Measurements from ENCODE around the gene CD8B2. TPM values are rescaled to one million over a fixed set of nuclear protein-coding genes. Genes with fewer than 3 reads are reported as not detected.

The CD8B2 gene
- total and polyA plus RNA-seq, 2 experiments from 2014 or later = not detected

- Histone ChIP-seq H3K27ac (no peak overlapping the region), H3K4me3 (no peak overlapping the region), H3K36me3 (no peaks in the 10 kb centered on the region), H3K27me3 (peaks cover 17% of the 10 kb centered on the region), H3K4me1 (ENCODE audit: low read depth) (no peaks in the 10 kb centered on the region), H3K9me3 (ENCODE audit: low read depth) (no peaks in the 10 kb centered on the region)
- peak; percentile 60 to 80 for DNase-seq (ENCODE audit: low read depth in 1 of 2, low spot score in 1 of 2)
- peak; percentile 94 for TF ChIP-seq CTCF (IDR thresholded peaks at IDR 0.05; ENCODE audit: low read depth, low read length)
Measured at GRCh38 chr2:106542746-106543359, 55.7 kb downstream of the CD8B2 start.

- Histone ChIP-seq H3K9me3 (ENCODE audit: low read depth) (no peaks in the 10 kb centered on the region), H3K4me1 (ENCODE audit: low read depth) (no peaks in the 10 kb centered on the region)
- DNase-seq (ENCODE audit: low read depth in 1 of 2, low spot score in 1 of 2) = no peak
Measured at GRCh38 chr2:106545007-106545406, 57.8 kb downstream of the CD8B2 start.

GRCh38 chr2:106546391-106546990 is 59.3 kb downstream of the CD8B2 start:
- Histone ChIP-seq H3K4me3 (no peak overlapping the region), H3K9me3 (ENCODE audit: low read depth) (no peaks in the 10 kb centered on the region), H3K27ac (no peak overlapping the region), H3K4me1 (ENCODE audit: low read depth) (no peaks in the 10 kb centered on the region), H3K27me3 (peaks cover 17% of the 10 kb centered on the region), H3K36me3 (no peaks in the 10 kb centered on the region)
- no peak for TF ChIP-seq CTCF (IDR thresholded peaks at IDR 0.05; ENCODE audit: low read depth, low read length)
- no peak for DNase-seq (ENCODE audit: low read depth in 1 of 2, low spot score in 1 of 2)

More at GRCh38 chr2:106545007-106545406, 57.8 kb downstream of the CD8B2 start:
- H3K4me3 ChIP-seq = no peak overlapping the region
- H3K27me3 ChIP-seq = peaks cover 17% of the 10 kb centered on the region
- no peak for TF ChIP-seq CTCF (IDR thresholded peaks at IDR 0.05; ENCODE audit: low read depth, low read length)
- H3K36me3 ChIP-seq = no peaks in the 10 kb centered on the region
- no peak overlapping the region for H3K27ac ChIP-seq

- H3K27ac ChIP-seq = no peak overlapping the region
- no peaks in the 10 kb centered on the region for H3K36me3 ChIP-seq
- no peak for TF ChIP-seq CTCF (IDR thresholded peaks at IDR 0.05; ENCODE audit: low read depth, low read length)
- no peaks in the 10 kb centered on the region for H3K9me3 ChIP-seq (ENCODE audit: low read depth)
- no peaks in the 10 kb centered on the region for H3K4me1 ChIP-seq (ENCODE audit: low read depth)
- H3K4me3 ChIP-seq = no peak overlapping the region
- DNase-seq (ENCODE audit: low read depth in 1 of 2, low spot score in 1 of 2) = peak in 1 of 2 donors; percentile 40
- peaks cover 17% of the 10 kb centered on the region for H3K27me3 ChIP-seq
Measured at GRCh38 chr2:106547164-106547903, 60.2 kb downstream of the CD8B2 start.

GRCh38 chr2:106551417-106552130 is 64.4 kb downstream of the CD8B2 start:
- no peaks in the 10 kb centered on the region for H3K4me1 ChIP-seq (ENCODE audit: low read depth)
- no peak overlapping the region for H3K4me3 ChIP-seq
- DNase-seq (ENCODE audit: low read depth in 1 of 2, low spot score in 1 of 2) = no peak
- H3K27ac ChIP-seq = no peak overlapping the region
- no peaks in the 10 kb centered on the region for H3K27me3 ChIP-seq
- TF ChIP-seq CTCF (IDR thresholded peaks at IDR 0.05; ENCODE audit: low read depth, low read length) = no peak
- no peaks in the 10 kb centered on the region for H3K36me3 ChIP-seq
- no peaks in the 10 kb centered on the region for H3K9me3 ChIP-seq (ENCODE audit: low read depth)

All from cardiac muscle cell (in vitro differentiated cells and primary cell).